Right lobe of liver (tissue), 4 donors: ENCODE measurements around the gene WIF1.

Source experiments
- POLR2A ChIP-seq: fragments of 450-650 bp; IDR thresholded peaks from one replicate; pipeline ENCODE4 v1.6.1; 2017; ENCODE audit warnings: antibody characterized with exemption, mild to moderate bottlenecking
- TF ChIP-seq, protein P1 (sequence below), 4 donors: fragments of 200-600 bp in 3 of 4; fragments of 450-650 bp in 1 of 4; IDR thresholded peaks; one replicate each; pipeline versions ENCODE4 v1.5.1 to v1.8.0; 2016 to 2022; ENCODE audit warnings: antibody characterized with exemption in 4 of 4, mild to moderate bottlenecking in 2 of 4
- donor health status: DM: no; HTN: no; CAD: no.
- donor health status: DM: no; HTN: no; CAD: no.
- donor health status: DM: no; HTN: yes; CAD: no.

DNA sequence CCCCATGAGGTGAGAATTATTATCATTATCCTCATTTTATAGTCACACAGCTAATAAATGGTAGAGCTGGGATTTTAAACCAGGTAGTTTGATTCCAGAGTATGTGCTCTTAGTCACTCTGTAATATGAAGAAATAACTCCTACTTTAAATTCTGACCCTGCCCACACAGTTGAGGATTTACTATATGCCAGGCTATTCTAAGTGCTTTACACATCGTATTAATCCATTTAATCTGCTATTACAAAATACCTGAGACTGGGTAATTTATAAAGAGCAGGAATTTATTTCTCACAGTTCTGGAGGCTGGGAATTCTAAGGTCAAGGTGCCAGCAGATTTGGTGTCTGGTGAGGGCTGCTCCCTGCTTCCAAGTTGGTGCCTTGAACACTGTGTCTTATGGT, 19.6 kb upstream of the WIF1 start:
- TF ChIP-seq, protein P1, sequence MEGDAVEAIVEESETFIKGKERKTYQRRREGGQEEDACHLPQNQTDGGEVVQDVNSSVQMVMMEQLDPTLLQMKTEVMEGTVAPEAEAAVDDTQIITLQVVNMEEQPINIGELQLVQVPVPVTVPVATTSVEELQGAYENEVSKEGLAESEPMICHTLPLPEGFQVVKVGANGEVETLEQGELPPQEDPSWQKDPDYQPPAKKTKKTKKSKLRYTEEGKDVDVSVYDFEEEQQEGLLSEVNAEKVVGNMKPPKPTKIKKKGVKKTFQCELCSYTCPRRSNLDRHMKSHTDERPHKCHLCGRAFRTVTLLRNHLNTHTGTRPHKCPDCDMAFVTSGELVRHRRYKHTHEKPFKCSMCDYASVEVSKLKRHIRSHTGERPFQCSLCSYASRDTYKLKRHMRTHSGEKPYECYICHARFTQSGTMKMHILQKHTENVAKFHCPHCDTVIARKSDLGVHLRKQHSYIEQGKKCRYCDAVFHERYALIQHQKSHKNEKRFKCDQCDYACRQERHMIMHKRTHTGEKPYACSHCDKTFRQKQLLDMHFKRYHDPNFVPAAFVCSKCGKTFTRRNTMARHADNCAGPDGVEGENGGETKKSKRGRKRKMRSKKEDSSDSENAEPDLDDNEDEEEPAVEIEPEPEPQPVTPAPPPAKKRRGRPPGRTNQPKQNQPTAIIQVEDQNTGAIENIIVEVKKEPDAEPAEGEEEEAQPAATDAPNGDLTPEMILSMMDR (IDR thresholded peaks at IDR 0.05), result no peak
- TF ChIP-seq POLR2A, result no peak
